H1 (cell line): ENCODE measurements around the gene IL36B. TPM values are rescaled to one million over a fixed set of nuclear protein-coding genes. Genes with fewer than 3 reads are reported as not detected.

Experiments
- CTCF ChIA-PET: fragments of 300-600 bp; sonication (Branson Sonifier 250); formaldehyde crosslinking; loops from one replicate; lab custom pipeline; 2021; ENCODE audit not compliant: partially characterized antibody; lab: Charles Lee
- POLR2A ChIA-PET: fragments of 300-600 bp; sonication (Branson Sonifier 250); formaldehyde crosslinking; loops from one replicate; lab custom pipeline; 2021; ENCODE audit warnings: inconsistent platforms; ENCODE audit not compliant: partially characterized antibody; lab: Charles Lee
- DNase-seq, 2 experiments: peaks; one replicate each; pipeline versions ENCODE4 v3.0.0 to v3.0.0-alpha.2; 2010 to 2022; ENCODE audit warnings: low spot score in 2 of 2, low read depth in 1 of 2, mixed read lengths in 1 of 2
- FAIRE-seq: peaks from 2 replicates; lab custom pipeline; 2011; peaks lifted over from hg19 to GRCh38; lab: Jason Lieb, UNC
- H2AFZ ChIP-seq: 2 replicates; pipeline ENCODE4 v1.8.1; 2012; ENCODE audit warnings: low read length, inconsistent platforms
- H2AK5ac ChIP-seq: 2 replicates; pipeline ENCODE4 v1.6.1; 2013; ENCODE audit warnings: low read depth, low read length
- H2BK120ac ChIP-seq: replicated peaks from 2 replicates; pipeline ENCODE3; 2013; ENCODE audit warnings: low read depth, low read length, inconsistent platforms
- H2BK12ac ChIP-seq: 2 replicates; pipeline ENCODE4 v1.6.1; 2013; ENCODE audit warnings: low read depth, low read length
- H2BK15ac ChIP-seq: 2 replicates; pipeline ENCODE4 v1.6.1; 2013; ENCODE audit warnings: low read length
- H2BK20ac ChIP-seq: 2 replicates; pipeline ENCODE4 v1.6.1; 2013; ENCODE audit warnings: low read length
- H2BK5ac ChIP-seq: 2 replicates; pipeline ENCODE4 v1.6.1; 2013; ENCODE audit warnings: low read depth, low read length
- H3K14ac ChIP-seq: 2 replicates; pipeline ENCODE4 v1.6.1; 2013; ENCODE audit warnings: inconsistent platforms; ENCODE audit not compliant: insufficient read length
- H3K18ac ChIP-seq: 2 replicates; pipeline ENCODE4 v1.6.1; 2013; ENCODE audit warnings: low read length; ENCODE audit errors: extremely low read depth
- H3K23ac ChIP-seq: 2 replicates; pipeline ENCODE4 v1.6.1; 2013; ENCODE audit warnings: inconsistent platforms; ENCODE audit not compliant: insufficient read length
- H3K23me2 ChIP-seq: 2 replicates; pipeline ENCODE4 v1.6.1; 2013; ENCODE audit warnings: low read depth, low read length
- H3K27ac ChIP-seq: 2 replicates; pipeline ENCODE4 v1.6.1; 2011; ENCODE audit warnings: low read depth, low read length, inconsistent platforms
- H3K27me3 ChIP-seq, 4 experiments: replicated peaks in 1 of 4; 1 replicate in 1 of 4; 2 replicates in 3 of 4; pipeline versions ENCODE4 v1.6.1 to v1.8.1; 2011 to 2013; ENCODE audit warnings: low read length in 3 of 4, mild to moderate bottlenecking in 3 of 4, inconsistent platforms in 2 of 4, mixed read lengths in 2 of 4, moderate library complexity in 1 of 4; ENCODE audit not compliant: control insufficient read depth in 3 of 4, insufficient read depth in 3 of 4; ENCODE audit errors: extremely low read depth in 1 of 4
- H3K36me3 ChIP-seq, 4 experiments: 2 replicates each; pipeline versions ENCODE4 v1.6.1 to v1.8.1; 2011 to 2013; ENCODE audit warnings: mild to moderate bottlenecking in 4 of 4, low read length in 3 of 4, moderate library complexity in 2 of 4, control low read depth in 1 of 4, inconsistent platforms in 1 of 4; ENCODE audit not compliant: insufficient read depth in 4 of 4, control insufficient read depth in 2 of 4
- H3K4ac ChIP-seq: replicated peaks from 2 replicates; pipeline ENCODE3; 2013; ENCODE audit warnings: low read length, low read depth, mixed read lengths, inconsistent platforms; ENCODE audit not compliant: insufficient read length
- H3K4me1 ChIP-seq, 4 experiments: replicated peaks in 1 of 4; 1 replicate in 1 of 4; 2 replicates in 3 of 4; pipeline versions ENCODE4 v1.6.1 to v1.8.1; 2011 to 2013; ENCODE audit warnings: low read length in 3 of 4, inconsistent platforms in 2 of 4, mixed read lengths in 1 of 4; ENCODE audit not compliant: insufficient read depth in 4 of 4, control insufficient read depth in 3 of 4
- H3K4me2 ChIP-seq, 2 experiments: 2 replicates each; pipeline versions ENCODE4 v1.6.1 to v1.8.1; 2011 to 2013; ENCODE audit warnings: low read depth in 2 of 2, low read length in 2 of 2, control low read depth in 1 of 2, inconsistent platforms in 1 of 2, mild to moderate bottlenecking in 1 of 2; ENCODE audit not compliant: insufficient read depth in 1 of 2
- H3K4me3 ChIP-seq, 4 experiments: fragments of 200-600, 300-600 bp in 1 of 4; sonication (generic), shearing (Covaris generic), sonication (Bioruptor Twin) in 1 of 4; 2 replicates each; pipeline versions ENCODE4 v1.5.1 to v1.8.1; 2011 to 2016; ENCODE audit warnings: low read length in 4 of 4, low read depth in 3 of 4, control low read depth in 2 of 4, inconsistent platforms in 2 of 4, mild to moderate bottlenecking in 2 of 4, mixed read lengths in 1 of 4, moderate library complexity in 1 of 4; ENCODE audit not compliant: insufficient read depth in 2 of 4; ENCODE audit errors: extremely low read depth in 1 of 4
- H3K56ac ChIP-seq: replicated peaks from 2 replicates; pipeline ENCODE3; 2013; ENCODE audit warnings: low read depth, mild to moderate bottlenecking, mixed read lengths, low read length, inconsistent platforms; ENCODE audit not compliant: insufficient read length
- H3K79me1 ChIP-seq: 2 replicates; pipeline ENCODE4 v1.6.1; 2013; ENCODE audit warnings: low read depth, low read length, control low read depth
- H3K79me2 ChIP-seq, 2 experiments: 2 replicates each; pipeline versions ENCODE4 v1.6.1 to v1.8.1; 2012 to 2013; ENCODE audit warnings: low read length in 2 of 2, mild to moderate bottlenecking in 2 of 2, inconsistent platforms in 1 of 2; ENCODE audit not compliant: insufficient read depth in 2 of 2, control insufficient read depth in 1 of 2
- H3K9ac ChIP-seq, 4 experiments: replicated peaks in 1 of 4; 1 replicate in 1 of 4; 2 replicates in 3 of 4; pipeline versions ENCODE4 v1.6.1 to v1.8.1; 2011 to 2013; ENCODE audit warnings: low read depth in 3 of 4, low read length in 3 of 4, control low read depth in 2 of 4, mild to moderate bottlenecking in 2 of 4, moderate library complexity in 2 of 4, inconsistent platforms in 1 of 4; ENCODE audit errors: extremely low read depth in 1 of 4
- H3K9me3 ChIP-seq, 2 experiments: 2 replicates each; pipeline versions ENCODE4 v1.6.1 to v1.8.1; 2012 to 2013; ENCODE audit warnings: mild to moderate bottlenecking in 2 of 2, moderate library complexity in 2 of 2, control low read depth in 1 of 2, inconsistent platforms in 1 of 2, low read depth in 1 of 2, low read length in 1 of 2, mixed read lengths in 1 of 2; ENCODE audit not compliant: insufficient read depth in 2 of 2
- H4K20me1 ChIP-seq, 2 experiments: replicated peaks in 1 of 2; 2 replicates each; pipeline versions ENCODE3 to v1.8.1; 2011 to 2013; ENCODE audit warnings: inconsistent platforms in 2 of 2, low read length in 2 of 2, mild to moderate bottlenecking in 1 of 2; ENCODE audit not compliant: insufficient read depth in 2 of 2, control insufficient read depth in 1 of 2
- H4K5ac ChIP-seq: 2 replicates; pipeline ENCODE4 v1.6.1; 2013; ENCODE audit warnings: low read length, low read depth, mixed read lengths, inconsistent platforms; ENCODE audit not compliant: insufficient read length
- H4K8ac ChIP-seq: 2 replicates; pipeline ENCODE4 v1.8.0; 2013; ENCODE audit warnings: mild to moderate bottlenecking, moderate library complexity, low read length, inconsistent platforms; ENCODE audit not compliant: insufficient read depth; ENCODE audit errors: extremely low read depth
- H4K91ac ChIP-seq: replicated peaks from 2 replicates; pipeline ENCODE3; 2013; ENCODE audit warnings: low read length, mixed read lengths, inconsistent platforms; ENCODE audit not compliant: insufficient read length
- CHD1 ChIP-seq: IDR thresholded peaks from 2 replicates; pipeline ENCODE4 v1.6.1; 2012; ENCODE audit warnings: low read depth, low read length, improper control_type of control experiment
- E2F6 ChIP-seq: IDR thresholded peaks from 2 replicates; pipeline ENCODE4 v1.6.1; 2012; ENCODE audit warnings: inconsistent platforms
- EP300 ChIP-seq, 2 experiments: IDR thresholded peaks; 1 replicate in 1 of 2; 2 replicates in 1 of 2; pipeline ENCODE4 v1.6.1; 2011 to 2012; ENCODE audit warnings: low read depth in 2 of 2, low read length in 2 of 2, mild to moderate bottlenecking in 2 of 2, borderline replicate concordance in 1 of 2, inconsistent platforms in 1 of 2, moderate library complexity in 1 of 2
- POLR2AphosphoS5 ChIP-seq: IDR thresholded peaks from 2 replicates; pipeline ENCODE4 v1.6.1; 2011; ENCODE audit warnings: low read depth, low read length
- RAD21 ChIP-seq, 2 experiments: IDR thresholded peaks in 1 of 2; conservative IDR thresholded peaks in 1 of 2; 2 replicates each; pipeline ENCODE4 v1.6.1; 2011; ENCODE audit warnings: low read depth in 2 of 2, low read length in 2 of 2, improper control_type of control experiment in 1 of 2, inconsistent platforms in 1 of 2, mild to moderate bottlenecking in 1 of 2, moderate library complexity in 1 of 2
- RFX5 ChIP-seq: IDR thresholded peaks from 2 replicates; pipeline ENCODE4 v1.6.1; 2011; ENCODE audit warnings: low read depth, low read length, improper control_type of control experiment, borderline replicate concordance
- SAP30 ChIP-seq: fragments of 300-600 bp; sonication (generic); IDR thresholded peaks from 2 replicates; pipeline ENCODE4 v1.7.1; 2012; ENCODE audit warnings: low read length, moderate library complexity, mild to moderate bottlenecking, inconsistent platforms; ENCODE audit not compliant: insufficient read depth, insufficient replicate concordance
- SIRT6 ChIP-seq: IDR thresholded peaks from one replicate; pipeline ENCODE4 v1.7.1; 2012; ENCODE audit warnings: low read length, inconsistent platforms
- SP1 ChIP-seq: IDR thresholded peaks from 2 replicates; pipeline ENCODE4 v1.6.1; 2011; ENCODE audit warnings: low read depth, low read length
- SRF ChIP-seq: IDR thresholded peaks from 2 replicates; pipeline ENCODE4 v1.6.1; 2011; ENCODE audit warnings: mild to moderate bottlenecking, low read depth, low read length, moderate library complexity
- TAF1 ChIP-seq: IDR thresholded peaks from 2 replicates; pipeline ENCODE4 v1.6.1; 2011; ENCODE audit warnings: mild to moderate bottlenecking, low read depth, low read length
- TAF7 ChIP-seq: optimal IDR thresholded peaks from 2 replicates; pipeline ENCODE3; 2011; ENCODE audit warnings: low read depth, mild to moderate bottlenecking, inconsistent platforms, low read length, moderate library complexity, borderline replicate concordance
- TBP ChIP-seq: IDR thresholded peaks from 2 replicates; pipeline ENCODE4 v1.6.1; 2011; ENCODE audit warnings: low read depth, low read length, improper control_type of control experiment
- TCF12 ChIP-seq: IDR thresholded peaks from 2 replicates; pipeline ENCODE4 v1.6.1; 2011; ENCODE audit warnings: low read depth, mild to moderate bottlenecking, low read length
- WGBS, 2 experiments: shearing (Covaris generic) in 1 of 2; methylation state at CpG; one replicate each; pipeline versions ENCODE4 v1.1.6 to v1.1.7; 2013 to 2015; ENCODE audit warnings: low lambda C conversion rate in 2 of 2, mixed read lengths in 2 of 2, inconsistent platforms in 1 of 2, low coverage in 1 of 2, missing lambda C conversion rate in 1 of 2; ENCODE audit not compliant: insufficient replicate concordance in 2 of 2, insufficient coverage in 1 of 2, insufficient read length in 1 of 2; ENCODE audit errors: extremely low coverage in 1 of 2, missing lambda C conversion rate in 1 of 2; 5-methylcytosine and 5-hydroxymethylcytosine counted together
- polyA plus RNA-seq, 7 experiments: library from polyadenylated mRNA; depleted of rRNA in 3 of 7; stranded (reverse) in 5 of 7; unstranded in 2 of 7; fragments of >200 nt in 5 of 7; fragments of 200-250 nt in 2 of 7; gene quantifications; 1 replicate in 5 of 7; 2 replicates in 1 of 7; 4 replicates in 1 of 7; pipeline versions ENCODE4 v1.2.1 to v1.2.3, GENCODE V29; 2011 to 2013; ENCODE audit warnings: missing spikeins in 2 of 7, mixed read lengths in 2 of 7
- total RNA-seq: library from RNA; stranded (reverse); fragmentation: NEBNext Ultra II Directional; extraction: Animal tissue kit (Norgen Biotek cat#: 25700); gene quantifications from 2 replicates; pipeline ENCODE4 v1.2.1, GENCODE V29; 2021

The IL36B gene
- total and polyA plus RNA-seq, 2 of the 8 experiments (the other 6 are each of a cell fraction or from before 2014, with no cell fraction given): not detected

GRCh38 chr2:113011108-113011507 lies 41.6 kb downstream of the IL36B start:
- Histone ChIP-seq H3K4me2 (no peak overlapping the region), H3K56ac (no peak overlapping the region), H4K8ac (no peak overlapping the region), H3K18ac (no peak overlapping the region), H3K4me1 (no peaks in the 10 kb centered on the region), H2BK20ac (no peak overlapping the region), H3K27me3 (no peaks in the 10 kb centered on the region), H2BK120ac (no peak overlapping the region), H2AFZ (no peak overlapping the region), H4K91ac (no peak overlapping the region), H2BK15ac (no peak overlapping the region), H4K5ac (no peak overlapping the region), H4K20me1 (no peaks in the 10 kb centered on the region), H3K9ac (no peak overlapping the region), H2BK12ac (no peak overlapping the region), H3K79me2 (no peaks in the 10 kb centered on the region), H3K4me3 (no peak overlapping the region), H3K36me3 (no peaks in the 10 kb centered on the region), H2AK5ac (no peak overlapping the region), H3K14ac (no peak overlapping the region), H3K23me2 (no peaks in the 10 kb centered on the region), H3K79me1 (no peaks in the 10 kb centered on the region), H3K4ac (no peak overlapping the region), H2BK5ac (no peak overlapping the region), H3K9me3 (no peaks in the 10 kb centered on the region), H3K23ac (no peak overlapping the region), H3K27ac (no peak overlapping the region)
- CTCF ChIA-PET: interaction anchor here (1.9 kb wide), 1 partner anchor 51 kb away, joined by 6 read pairs; no protein-coding TSS in a partner anchor
- DNase-seq (no peak), FAIRE-seq (no peak)
- TF ChIP-seq SIRT6 (no peak), SP1 (no peak), SAP30 (no peak), TAF7 (no peak), EP300 (IDR thresholded peaks at IDR 0.05; ENCODE audit: borderline replicate concordance in 1 of 2, low read depth in 2 of 2, low read length in 2 of 2) (no peak), TBP (no peak), SRF (no peak), POLR2AphosphoS5 (no peak), RAD21 (IDR thresholded peaks at IDR 0.05 in 1 of 2, conservative IDR thresholded peaks at IDR 0.05 in 1 of 2; ENCODE audit: low read depth in 2 of 2, low read length in 2 of 2) (no peak), TCF12 (no peak), TAF1 (no peak), E2F6 (no peak), RFX5 (no peak), CHD1 (no peak)
- POLR2A ChIA-PET: no interaction called here
- 92% methylated on average over 1 of the region's 1 CpG; no CpG with 5 or more reads in 1 of the 2 experiments for WGBS, 2 experiments
